GM18505 (cell line): Measurements from ENCODE around the gene FBP1.

ENCODE experiments used
- ATAC-seq: cut with Tn5 transposase; IDR thresholded peaks from one replicate; pipeline ENCODE4 v1.9.1; 2021; ENCODE audit not compliant: unreplicated experiment
- POLR2A ChIP-seq: IDR thresholded peaks from 4 replicates; pipeline ENCODE4 v1.6.1; 2011; ENCODE audit warnings: borderline replicate concordance; ENCODE audit not compliant: insufficient read depth, insufficient read length; ENCODE audit errors: extremely low read depth

The FBP1 gene

GRCh38 chr9:94560237-94560636, 79.1 kb downstream of the FBP1 start:
- TF ChIP-seq POLR2A = no peak
- no peak for ATAC-seq

- ATAC-seq = no peak
Observed at GRCh38 chr9:94557376-94557775, 81.9 kb downstream of the FBP1 start.

GRCh38 chr9:94554439-94555331, 84.6 kb downstream of the FBP1 start, which contains the start of gene PCAT7:
PCAT7 (plus strand) TSS chr9:94555083.
- TF ChIP-seq POLR2A = no peak
- no peak for ATAC-seq

More at GRCh38 chr9:94557376-94557775, 81.9 kb downstream of the FBP1 start:
- no peak for TF ChIP-seq POLR2A

GRCh38 chr9:94554078-94554438, 85.3 kb downstream of the FBP1 start:
- TF ChIP-seq POLR2A = no peak
- no peak for ATAC-seq
